ENCODE data around the gene HSPBP1.
"Not testable (repeated sequence)": the region's sequence is repeated elsewhere in the genome, so short reads cannot be mapped to it uniquely, and the experiment has no call there.

Gene HSPBP1

DNA sequence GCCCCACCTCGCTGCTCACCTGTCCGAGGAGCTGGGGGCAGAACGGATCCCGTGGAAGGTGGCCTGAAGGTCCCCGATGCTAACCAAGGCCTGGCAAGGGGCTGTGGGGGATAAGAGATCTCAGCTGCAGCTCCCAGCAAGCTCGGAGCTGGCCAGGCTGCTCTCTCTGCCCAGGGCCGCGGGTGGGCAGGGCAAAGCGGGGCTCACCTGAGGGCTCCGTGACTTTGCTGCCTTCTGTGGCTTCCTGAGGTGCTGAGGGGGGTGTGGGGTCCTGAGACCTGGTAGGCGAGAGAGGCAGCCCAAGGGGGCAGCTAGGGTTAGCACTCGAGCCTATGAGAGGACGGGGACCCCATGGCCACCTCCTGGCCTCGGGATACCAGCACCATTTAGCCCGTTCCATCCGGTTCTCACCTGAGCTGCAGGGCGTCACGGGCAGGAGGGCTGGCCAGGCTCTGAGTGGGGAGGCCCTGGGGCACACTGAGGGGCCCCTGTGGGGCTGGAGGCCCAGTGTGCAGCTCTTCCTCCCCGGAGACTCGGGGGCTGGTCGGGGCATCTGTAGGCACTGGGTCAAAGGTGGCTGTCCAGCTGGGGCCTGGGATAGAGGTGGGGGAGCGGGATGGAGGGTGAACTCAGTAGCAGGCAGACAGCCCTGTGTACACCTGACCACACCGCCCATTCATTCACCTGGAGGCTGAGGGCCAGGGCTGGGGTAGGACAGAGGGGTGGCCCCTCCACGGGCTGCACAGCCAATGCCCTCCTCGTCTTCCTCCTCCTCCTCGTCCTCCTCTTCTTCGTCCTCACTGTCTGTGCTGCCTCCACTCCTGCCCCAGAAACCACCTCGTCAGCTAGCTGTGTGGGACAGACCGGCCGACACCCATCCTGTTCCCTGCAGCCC lies 48.3 kb downstream of the HSPBP1 start:
- DNase-seq, result no peak

DNA sequence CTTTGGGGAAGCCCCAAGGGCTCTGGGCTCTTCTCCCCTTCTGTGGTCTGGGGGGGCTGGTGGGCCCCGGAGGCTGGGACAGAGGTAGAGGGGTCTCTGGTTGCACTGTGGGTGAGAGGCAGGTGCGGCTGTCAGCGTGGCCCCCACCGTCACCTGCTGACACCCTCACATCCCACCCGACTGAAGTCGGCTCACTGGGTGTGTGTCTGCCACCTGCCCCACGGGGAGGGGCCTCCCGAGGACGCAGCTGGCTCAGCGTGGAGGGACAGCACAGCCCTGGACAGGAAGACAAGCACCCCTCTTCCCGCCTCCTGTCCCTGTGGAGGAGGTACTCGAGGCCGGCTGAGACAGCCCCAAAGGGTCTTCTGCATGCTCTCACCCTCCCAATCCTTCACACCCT lies 49.1 kb downstream of the HSPBP1 start:
- no peak for DNase-seq

DNA sequence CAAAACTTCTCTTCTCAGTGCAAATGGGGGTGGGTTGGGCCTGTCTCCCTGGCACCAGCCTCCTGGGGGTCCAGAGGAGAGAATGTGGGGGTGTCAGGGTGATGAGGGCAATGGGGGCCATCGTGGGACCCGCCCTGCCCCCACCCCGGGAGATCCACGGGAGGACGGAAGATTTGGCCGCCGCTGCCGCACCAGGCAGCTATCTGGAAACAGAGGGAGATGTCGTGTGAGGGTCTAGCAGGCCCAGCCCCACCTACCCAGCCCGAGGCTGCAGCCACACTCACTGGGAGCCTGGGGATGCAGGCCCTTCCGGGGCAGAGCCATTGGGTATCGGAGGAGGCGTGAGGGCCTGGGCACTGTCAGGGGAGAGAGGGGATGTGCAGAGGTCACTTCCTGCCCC lies 49.6 kb downstream of the HSPBP1 start:
- DNase-seq, result no peak

DNA sequence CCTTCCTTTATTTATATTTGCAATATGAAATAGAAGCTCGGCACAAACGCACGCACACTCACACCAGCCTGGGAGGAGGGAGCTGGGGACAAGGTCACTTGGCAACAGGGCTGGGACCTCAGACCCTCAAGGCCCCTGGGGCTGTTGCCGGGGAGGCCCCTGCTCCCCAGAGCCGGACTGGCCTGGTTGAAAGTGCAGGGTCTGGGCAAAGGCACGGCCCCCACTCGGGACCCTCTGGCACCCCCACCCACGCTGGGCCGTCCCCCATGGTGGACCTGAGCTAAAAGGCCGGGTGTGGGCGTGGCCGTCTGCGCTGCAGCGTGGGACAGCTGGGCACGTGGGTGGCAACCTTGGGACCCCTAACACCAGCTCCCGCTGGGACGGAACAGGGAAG lies 50.1 kb downstream of the HSPBP1 start:
- DNase-seq, result no peak

DNA sequence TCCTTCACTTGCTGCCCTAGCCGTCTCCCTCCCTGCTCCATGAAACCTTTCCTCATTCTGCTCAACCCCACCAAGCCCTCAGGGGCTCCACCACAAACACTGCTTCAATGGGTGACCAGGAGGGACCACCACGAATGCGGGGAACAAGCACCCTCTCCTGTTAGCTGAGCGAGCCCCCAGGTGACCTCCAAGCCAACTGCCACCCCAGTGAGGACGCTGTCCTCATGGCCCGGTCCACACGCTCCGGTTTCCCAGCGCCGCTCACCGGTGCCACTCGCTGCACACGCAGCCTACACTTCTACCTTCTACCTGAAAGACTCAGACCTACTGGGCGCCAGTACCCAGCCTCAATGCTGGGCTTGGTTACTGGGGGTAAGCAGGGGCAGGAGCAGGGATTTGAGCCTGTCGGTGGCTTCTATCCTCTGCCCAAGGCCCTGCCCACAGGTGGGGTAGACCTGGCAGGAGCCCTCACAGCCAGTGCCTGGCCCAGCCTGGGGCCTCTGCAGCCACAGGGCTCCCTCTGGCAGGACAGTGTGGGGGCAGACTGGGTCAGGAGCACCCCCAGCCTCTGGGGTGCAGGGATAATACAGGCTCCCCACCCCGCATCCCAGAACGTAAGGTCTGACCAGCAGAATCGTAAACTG lies 50.6 kb downstream of the HSPBP1 start:
- DNase-seq, result no peak

DNA sequence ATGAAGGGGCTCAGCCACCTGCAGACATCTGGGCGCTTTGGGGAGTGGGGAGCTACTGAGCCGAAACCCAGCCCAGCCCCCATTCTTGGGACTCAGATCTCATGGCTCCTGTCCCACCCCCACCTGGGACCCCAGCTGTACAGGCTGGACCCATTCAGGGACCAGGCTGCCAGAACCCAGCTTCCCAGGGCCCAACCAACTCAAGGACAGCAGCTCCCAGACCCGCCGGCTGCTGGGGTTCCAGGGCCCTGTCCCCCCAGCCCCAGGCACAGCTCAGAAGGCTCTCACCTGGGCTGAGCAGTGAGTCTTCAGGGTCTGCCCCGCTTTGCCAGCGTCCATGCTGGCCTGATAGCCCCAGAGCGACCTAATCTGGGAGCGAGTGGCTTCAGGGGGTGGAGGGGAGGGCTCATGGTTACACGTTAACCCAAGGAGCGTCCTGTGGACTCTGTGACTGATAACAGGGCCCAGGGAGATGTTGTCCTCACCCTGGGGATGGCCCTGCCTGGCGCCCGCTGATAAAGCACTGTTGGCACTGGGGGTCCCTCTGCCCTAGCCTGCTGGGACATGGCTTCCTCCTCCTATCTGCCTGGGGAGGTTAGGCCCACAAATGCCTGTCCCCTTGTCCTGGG lies 51.4 kb downstream of the HSPBP1 start, which contains the start of gene TMEM86B:
TSS of gene TMEM86B (minus strand) at position 361 of the 629 bp plus-strand sequence. CDS start at position 339, 22 bp downstream.
- DNase-seq, result no peak

DNA sequence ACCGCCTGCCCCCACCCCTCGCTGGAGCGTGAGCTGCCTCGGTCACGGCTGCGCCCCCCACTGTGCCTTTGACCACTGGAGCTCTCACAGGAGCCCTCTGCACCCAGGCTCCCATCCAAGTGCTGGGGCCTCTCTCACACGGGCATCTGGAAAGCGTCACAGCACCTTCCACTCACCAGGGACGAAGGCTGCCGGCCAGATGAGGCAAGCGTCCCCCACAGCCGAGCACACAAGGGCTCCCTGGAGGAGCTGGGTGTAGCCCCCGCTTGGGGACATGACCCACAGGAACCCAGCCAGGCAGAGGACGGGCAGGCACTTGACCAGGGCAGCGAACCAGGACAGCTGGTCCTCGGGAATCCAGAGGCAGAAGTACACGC lies 51.9 kb downstream of the HSPBP1 start:
- DNase-seq, result no peak

DNA sequence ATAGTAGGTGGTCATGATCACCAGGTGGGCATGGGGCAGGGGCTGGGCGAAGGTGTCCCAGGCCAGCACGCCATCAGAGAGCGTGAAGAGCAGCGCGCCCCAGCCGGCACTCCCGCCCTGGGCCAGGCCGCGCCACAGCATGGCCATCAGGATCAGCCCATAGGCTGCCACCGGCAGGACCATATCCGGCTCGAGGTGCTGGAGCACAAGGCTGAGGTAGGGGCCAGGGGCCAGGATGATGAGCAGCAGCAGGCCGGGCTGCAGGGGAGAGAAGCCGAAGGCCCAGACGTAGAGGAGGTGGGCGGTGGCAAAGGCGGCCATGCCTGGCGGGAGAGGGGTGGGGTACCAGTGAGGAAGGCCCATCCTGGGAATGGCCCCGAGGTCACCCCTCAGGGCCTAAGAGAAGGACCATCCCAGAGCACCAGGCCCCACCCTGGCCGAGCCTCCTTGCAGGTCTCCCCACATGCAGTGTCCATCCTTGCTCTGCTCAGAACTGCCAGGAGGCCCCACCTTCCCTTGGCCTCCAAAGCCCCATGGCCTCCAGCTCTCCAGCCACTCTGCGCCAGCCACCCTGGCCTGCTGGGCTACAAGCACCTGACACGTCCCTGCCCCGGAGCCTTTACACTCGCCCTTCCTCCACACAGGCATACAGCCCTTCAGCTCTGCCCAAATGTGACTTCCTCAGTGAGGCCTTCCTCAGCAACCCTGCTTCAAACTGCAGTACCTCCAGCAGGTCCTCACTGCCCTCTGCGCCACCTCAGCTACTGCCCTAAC lies 52.5 kb downstream of the HSPBP1 start:
- DNase-seq, result no peak

DNA sequence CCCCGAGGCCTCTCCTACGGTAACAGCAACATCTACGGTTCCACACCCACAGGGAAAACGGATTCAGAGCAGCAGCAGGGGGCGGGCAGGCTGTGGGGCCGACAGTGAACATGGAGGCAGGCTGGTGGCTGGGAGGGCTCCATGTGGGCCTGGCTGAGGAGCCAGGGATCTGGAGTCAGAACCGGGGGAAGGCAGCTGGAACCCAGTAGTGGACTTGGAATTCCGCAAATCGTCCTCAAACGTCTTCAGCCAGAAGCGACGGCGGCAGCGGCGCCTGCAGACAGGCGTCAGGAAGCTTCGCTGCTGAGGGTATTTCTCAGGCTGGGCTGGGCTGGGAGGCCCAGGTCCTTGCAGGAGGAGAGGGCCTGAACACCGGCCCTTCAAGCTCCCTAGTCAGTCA lies 53.1 kb downstream of the HSPBP1 start:
- DNase-seq, result no peak

DNA sequence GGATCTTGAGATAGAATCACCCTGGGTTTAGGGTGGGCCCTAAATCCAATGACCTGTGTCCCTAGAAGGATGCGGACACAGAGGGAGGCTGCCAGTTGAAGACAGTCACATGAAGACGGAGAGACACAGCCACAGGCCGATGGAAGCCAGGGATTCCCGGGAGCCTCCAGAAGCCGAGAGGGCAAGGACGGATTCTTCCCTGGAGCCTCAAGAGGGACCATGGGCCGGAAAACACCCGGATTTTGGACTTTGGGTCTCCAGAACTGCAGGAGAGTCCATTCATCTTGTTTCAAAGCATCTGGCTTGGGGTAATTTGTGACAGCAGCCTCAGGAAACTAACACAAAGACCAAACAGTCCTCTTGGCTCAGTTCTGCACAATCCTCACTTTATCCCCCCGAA lies 53.6 kb downstream of the HSPBP1 start:
- DNase-seq, result no peak

DNA sequence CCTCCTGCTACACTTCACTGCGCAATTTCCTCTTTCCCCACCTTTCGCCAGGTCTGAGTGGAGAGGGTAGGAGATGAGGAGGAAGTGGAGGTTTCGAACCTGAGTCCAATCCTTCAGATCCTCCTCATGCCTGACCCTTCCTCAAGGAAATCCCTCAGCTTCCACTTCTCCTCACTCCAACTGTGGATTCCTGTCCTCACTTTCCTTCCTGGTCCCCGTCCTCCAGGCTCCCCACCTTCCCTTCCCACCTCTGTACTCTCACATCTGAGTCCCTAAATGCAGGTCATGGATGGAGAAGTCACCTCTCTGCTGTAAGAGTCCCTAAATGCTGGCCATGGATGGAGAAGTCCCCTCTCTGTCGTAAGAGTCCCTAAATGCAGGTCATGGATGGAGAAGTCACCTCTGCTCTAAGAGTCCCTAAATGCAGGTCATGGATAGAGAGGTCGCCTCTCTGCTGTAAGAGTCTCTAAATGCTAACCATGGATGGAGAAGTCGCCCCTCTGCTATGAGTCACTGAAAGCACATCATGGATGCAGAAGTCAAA lies 54.4 kb downstream of the HSPBP1 start:
- DNase-seq, result no peak

DNA sequence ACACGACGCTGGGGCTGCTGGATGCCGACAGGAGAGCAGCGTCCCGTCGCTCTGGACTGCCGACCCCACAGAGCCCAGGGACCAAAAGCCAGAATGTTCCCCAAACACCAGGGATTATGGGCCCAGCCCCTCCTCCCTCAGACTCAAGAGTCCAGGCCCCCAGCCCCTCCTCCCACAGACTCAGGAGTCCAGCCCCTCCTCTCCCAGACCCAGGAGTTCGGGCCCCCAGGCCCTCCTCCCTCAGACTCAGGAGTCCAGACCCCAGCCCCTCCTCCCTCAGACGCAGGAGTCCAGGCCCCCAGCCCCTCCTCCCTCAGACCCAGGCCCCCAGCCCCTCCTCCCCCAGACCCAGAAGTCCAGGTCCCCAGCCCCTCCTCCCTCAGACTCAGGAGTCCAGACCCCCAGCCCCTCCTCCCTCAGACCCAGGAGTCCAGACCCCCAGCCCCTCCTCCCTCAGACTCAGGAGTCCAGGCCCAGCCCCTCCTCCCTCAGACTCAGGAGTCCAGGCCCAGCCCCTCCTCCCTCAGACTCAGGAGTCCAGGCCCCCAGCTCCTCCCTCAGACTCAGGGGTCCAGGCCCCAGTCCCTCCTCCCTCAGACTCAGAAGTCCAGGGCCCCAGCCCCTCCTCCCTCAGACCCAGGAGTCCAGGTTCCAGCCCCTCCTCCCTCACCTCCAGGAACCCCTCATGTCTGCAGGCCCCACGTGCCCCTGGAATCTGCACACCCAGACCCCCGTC lies 55.1 kb downstream of the HSPBP1 start:
- DNase-seq, result not testable (repeated sequence)

DNA sequence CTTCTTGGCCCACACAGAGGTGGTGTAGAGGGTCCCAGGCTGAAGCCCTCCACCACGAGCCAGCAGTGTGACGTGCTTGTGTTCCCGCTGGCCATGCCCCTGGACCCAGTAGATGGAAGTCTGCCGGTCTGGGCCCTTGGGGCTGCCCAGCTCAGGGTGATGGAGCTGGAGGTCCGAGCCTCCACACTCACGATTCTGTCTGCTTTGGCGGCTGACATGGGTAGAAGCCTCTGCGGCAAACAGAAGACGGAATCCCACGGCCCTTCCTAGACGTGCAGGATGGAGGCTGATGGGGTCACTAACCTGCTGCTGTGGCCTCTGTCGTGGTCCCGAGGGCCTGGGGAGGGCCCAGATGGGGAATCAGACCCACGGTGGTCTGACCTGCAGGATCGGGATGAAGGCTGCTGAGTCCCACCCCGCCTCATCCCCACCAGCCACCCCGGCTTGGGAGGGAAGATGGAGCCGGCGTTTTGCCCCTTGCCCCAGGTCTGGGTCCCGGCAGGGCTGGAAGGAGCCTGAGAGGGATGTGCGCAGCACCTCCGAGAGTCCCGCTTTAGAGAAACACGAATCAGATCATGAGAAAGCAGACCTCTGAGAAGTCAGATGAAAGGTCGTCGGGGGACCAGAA lies 55.8 kb downstream of the HSPBP1 start:
- no peak for DNase-seq

DNA sequence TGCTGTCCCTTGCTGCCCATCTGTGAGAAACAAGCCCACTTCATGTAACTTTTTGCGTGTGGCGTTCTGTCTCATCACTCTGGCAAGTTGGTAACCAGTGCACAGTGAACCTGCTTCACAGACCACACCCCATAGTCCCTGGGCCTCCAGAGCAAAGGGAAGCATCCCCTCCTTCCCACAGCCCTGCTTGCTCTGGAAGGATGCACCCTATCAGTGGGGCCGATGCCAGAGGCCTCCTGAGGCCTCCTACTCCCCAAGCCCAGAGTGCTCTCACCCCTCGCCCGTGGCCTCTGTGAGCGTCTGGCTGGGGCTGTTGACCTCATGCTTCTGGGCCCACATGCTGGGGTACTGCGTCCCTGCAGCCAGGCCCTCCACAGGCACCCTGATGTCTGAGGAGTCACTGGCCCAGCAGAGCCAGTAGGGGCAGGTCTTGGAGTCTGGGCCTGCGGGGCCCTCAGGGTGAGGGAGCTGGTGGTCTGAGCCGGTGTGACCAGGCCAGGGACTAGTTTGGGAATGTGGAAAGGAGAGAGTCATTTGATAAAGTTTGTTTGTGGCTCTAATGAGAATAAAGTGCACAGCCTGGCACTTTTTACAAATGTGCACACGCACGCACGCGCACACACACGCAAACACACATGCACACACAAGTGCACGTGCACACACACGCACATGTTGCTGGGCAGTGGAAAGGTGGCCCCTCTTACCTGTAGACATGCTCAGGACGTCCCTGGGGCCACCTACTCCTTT lies 56.4 kb downstream of the HSPBP1 start:
- DNase-seq, result no peak

DNA sequence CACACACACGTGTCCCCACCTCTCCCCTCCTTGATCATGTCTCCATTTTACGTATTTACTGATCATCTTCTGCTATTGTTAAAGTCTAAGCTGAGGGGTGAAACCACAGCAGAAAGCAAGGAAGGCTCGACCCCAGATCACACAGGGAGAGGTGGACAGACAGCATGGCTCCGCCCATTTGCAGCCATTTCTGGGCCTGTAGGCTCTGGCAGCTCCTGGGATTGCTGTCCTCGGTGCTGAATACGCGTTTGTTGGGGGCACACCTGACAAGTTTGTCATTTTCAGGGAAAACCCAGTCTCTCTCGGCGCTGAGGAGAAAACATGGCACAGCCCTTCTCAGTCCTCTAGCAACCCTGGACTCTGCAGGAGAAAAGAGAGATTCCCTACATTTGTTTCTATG lies 59.4 kb downstream of the HSPBP1 start:
- no peak for DNase-seq

DNA sequence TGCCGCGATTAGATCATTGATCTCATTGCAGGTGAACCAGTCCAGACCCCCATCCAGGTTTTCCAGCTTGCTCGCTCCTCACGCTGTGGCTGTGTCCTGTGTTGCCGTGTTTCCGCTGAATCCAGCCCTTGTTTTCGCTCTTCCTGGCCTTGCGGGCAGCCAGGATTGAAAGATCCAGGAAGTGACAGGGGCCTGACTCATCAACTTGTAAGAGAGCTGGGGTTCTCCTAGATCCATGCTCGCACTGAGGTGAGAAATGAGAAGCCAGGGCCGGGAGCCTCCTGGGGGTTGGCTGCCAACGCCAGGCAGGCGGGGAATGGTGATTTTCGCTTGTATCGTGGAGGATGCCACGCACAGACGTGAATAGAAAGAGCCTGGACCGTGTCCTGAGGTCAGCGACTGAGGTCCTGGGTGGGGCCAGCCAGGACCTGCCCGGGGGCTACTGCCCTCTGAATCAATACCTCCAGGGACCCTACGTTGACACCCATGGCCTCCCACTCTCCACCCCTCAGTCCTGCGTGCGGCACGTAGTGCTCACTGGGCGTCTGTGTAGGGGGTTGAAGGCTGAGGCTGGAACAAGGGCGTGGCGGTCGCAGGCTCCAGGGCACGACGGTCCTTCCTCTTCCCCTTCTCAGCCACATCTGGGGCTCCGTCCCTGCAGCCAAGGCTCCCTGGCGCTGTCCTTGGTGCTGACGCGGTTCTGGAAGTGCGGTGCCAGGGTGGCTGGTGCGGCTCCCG lies 63.3 kb downstream of the HSPBP1 start:
- DNase-seq, result peak; percentile 91 to 97 (median 96)

DNA sequence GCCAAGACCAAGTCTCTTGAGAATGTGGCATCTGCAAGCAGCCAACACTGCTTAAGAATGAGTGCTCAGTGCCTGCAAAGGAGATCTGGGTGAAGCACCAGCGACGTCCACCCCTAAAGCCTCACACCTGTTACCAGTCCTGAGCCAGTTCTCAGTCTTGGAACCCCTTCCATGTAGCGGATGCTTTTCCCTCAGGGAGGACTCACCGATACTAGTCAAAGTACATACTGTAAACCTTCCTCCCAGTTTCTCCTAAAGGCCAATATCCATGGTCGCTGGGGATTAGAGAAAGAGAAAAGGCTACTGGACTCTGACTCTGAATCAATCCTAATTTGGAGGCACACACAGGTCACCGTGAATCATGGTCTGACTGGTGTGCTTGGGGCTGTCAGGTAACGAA lies 66.4 kb downstream of the HSPBP1 start:
- no peak for DNase-seq

DNA sequence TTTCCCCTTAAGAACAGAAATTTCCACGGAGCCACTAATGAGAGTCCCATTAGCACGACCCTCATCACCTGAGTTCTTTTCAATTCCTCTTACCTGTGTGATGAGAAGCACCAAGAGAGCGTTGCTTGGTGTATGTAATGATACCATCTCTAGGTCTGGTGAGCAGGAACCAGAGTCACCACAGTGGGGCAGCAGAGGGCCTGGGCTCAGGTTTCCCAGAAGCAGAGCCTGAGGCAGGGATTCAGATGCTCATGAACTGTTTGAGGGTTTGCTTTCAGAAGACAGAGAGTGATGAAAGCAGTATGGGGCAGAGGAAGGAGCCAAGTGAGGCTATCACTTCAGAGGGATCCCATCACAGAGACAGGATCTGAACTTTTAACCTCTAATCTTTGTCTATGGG lies 67.5 kb downstream of the HSPBP1 start:
- DNase-seq, result no peak
